GM12872 (cell line): ENCODE results near the gene B3GNT3.

ENCODE experiments used
- CTCF ChIP-seq: IDR thresholded peaks from 3 replicates; pipeline ENCODE4 v1.5.1; 2011; ENCODE audit warnings: low read depth, mild to moderate bottlenecking, low read length, moderate library complexity; ENCODE audit not compliant: insufficient read depth

Gene B3GNT3

DNA sequence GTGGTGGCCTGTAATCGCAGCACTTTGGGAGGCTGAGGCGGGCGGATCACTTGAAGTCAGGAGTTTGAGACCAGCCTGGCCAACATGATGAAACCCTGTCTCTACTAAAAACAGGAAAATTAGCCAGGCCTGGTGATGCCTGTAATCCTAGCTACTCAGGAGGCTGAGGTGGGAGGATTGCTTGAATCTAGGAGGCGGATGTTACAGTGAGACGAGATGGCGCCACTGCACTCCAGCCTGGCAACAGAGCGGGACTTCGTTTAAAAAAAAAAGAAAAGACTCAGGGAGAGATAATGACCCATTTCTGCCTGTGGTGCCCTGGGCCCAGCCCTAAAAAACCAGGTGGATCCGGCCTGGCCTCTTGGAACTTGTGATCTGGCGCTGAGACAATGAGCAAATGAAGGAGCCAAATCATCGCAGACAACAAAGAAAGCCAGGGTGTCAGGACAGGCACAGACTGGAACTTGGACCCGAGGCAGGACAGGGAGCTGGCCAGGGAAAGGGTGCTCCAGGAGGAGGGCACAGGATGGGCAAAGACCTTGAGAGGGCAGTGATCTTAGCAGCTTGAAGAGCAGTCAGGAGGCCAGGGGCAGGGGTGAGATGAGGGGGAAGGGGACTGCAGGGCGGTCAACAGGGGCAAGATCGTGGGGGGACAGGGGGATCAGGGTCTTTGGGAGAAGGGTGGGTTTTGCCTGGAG, 53.8 kb downstream of the B3GNT3 start:
- TF ChIP-seq CTCF: no peak

- TF ChIP-seq CTCF: no peak
Observed at GRCh38 chr19:17854061-17854460, 59.1 kb downstream of the B3GNT3 start.

DNA sequence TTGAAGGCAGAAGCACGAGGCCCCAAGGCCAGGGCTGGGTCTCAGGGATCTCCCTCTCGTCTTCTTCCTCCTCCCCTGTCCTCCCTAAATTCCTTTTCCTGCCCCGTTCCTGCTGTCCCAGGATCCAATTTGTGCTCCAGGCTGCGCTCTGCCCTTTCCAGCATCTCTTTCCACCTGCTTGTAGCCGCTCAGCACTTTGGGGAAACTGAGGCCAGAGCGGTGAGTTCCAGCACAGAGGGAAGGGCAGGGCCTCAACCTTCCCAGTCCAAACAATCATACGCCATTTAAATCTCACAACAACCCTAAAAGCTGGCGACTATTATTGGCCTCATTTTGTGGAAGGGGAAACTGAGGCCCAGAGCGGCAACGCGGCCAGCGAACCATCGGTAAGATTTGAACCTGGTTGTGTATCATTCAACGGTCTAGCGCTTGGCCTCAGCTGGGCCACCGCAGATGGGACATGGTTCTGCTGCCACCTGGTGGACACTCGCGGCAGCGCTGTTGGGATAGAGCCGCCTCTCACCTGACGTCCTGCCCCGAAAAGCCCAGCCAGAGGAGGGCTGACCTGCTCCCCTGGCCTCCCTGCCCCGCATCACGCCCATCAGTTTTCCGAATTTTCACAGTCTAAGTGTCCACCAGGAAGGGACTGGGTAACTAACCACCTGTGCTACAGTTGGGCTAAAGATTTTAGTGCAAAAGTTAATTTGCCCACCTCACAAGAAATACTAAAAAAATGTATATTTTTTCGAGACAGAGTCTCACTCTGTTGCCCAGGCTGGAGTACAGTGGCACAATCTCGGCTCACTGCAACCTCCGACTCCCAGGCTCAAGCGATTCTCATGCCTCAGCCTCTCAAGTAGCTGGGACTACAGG, 60.6 kb downstream of the B3GNT3 start:
- TF ChIP-seq CTCF: peak; percentile 99

DNA sequence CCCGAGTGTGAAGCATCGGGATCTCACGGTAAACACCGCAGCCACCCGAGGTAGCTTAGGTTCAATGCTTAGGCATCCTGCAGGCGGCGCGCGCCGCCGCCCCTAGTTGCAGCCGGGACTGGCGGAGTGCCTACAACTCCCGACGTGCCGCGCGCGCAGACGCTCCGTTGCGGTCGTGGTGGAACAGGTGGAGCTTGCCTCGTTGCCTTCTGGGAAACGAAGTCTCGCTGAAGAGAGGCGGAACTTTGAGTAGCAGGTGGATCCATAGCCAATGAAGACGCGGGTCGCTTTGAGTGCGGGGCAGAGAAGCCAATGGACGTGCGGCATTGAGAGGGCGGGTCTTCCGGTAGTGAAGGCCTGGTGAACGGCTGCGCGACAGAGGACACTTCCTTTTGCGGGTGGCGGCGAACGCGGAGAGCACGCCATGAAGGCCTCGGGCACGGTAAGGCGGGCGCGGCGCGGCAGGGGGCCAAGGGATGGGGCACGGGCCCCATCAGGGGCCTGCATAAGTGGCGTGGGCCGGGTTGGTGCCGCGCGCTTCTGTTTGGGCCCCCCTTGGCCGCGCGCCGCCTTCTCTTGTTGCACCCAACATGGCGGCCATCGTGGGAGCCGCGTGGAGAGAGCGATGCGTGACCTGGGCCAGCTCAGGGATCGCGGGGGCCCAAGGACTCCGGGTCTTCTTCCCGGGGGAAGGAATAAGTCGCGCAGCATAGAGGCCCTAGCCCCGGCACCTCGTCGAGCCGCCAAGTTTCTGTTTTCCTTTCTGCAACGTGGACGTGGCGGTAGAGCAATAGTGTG, 64.8 kb downstream of the B3GNT3 start, which contains the start of gene RPL18A:
Gene RPL18A, plus strand, starts transcription at position 378 of the 798 bp plus-strand sequence. Its CDS starts 47 bp downstream, at position 425.
- peak; percentile 95 for TF ChIP-seq CTCF

- TF ChIP-seq CTCF: no peak
Observed at GRCh38 chr19:17860331-17860992, 65.5 kb downstream of the B3GNT3 start.

GRCh38 chr19:17860993-17861360, 66.0 kb downstream of the B3GNT3 start:
- TF ChIP-seq CTCF: no peak
